Kidney glomerular epithelial cell (primary cell): ENCODE results near the gene C20orf204.

ENCODE experiments used
- DNase-seq: peaks from one replicate; lab custom pipeline; 2025; lab: John Stamatoyannopoulos, UW

Gene C20orf204

GRCh38 chr20:64056639-64056888 lies 20.6 kb downstream of the C20orf204 start:
- DNase-seq: no peak

GRCh38 chr20:64056889-64057627 lies 21.1 kb downstream of the C20orf204 start:
- DNase-seq: no peak

- peak; percentile 27 for DNase-seq
These were observed 21.9 kb downstream of the C20orf204 start for GRCh38 chr20:64057628-64058498.

GRCh38 chr20:64058536-64058935 lies 22.6 kb downstream of the C20orf204 start:
- peak; percentile 79 for DNase-seq

- no peak for DNase-seq
These were observed 26.3 kb downstream of the C20orf204 start for GRCh38 chr20:64062276-64062595.

- DNase-seq: peak; percentile 92
These were observed 26.8 kb downstream of the C20orf204 start, which contains the start of gene TCEA2 for GRCh38 chr20:64062596-64063388. TCEA2 (plus strand) TSS chr20:64063198; CDS start chr20:64063313, 115 bp downstream.

- no peak for DNase-seq
These were observed 27.6 kb downstream of the C20orf204 start for GRCh38 chr20:64063389-64064144.

GRCh38 chr20:64064145-64064698 lies 28.2 kb downstream of the C20orf204 start:
- DNase-seq: no peak

- no peak for DNase-seq
These were observed 29.3 kb downstream of the C20orf204 start for GRCh38 chr20:64065062-64065973.

GRCh38 chr20:64065974-64066343 lies 30.0 kb downstream of the C20orf204 start:
- peak; percentile 61 for DNase-seq

GRCh38 chr20:64067005-64067632 lies 31.1 kb downstream of the C20orf204 start:
- no peak for DNase-seq

- no peak for DNase-seq
These were observed 31.8 kb downstream of the C20orf204 start for GRCh38 chr20:64067733-64068307.

- DNase-seq: no peak
These were observed 32.6 kb downstream of the C20orf204 start for GRCh38 chr20:64068386-64069208.

GRCh38 chr20:64069209-64069613 lies 33.2 kb downstream of the C20orf204 start:
- DNase-seq: no peak

GRCh38 chr20:64069614-64070243 lies 33.7 kb downstream of the C20orf204 start:
- peak; percentile 24 for DNase-seq

GRCh38 chr20:64070244-64070993 lies 34.4 kb downstream of the C20orf204 start:
- DNase-seq: no peak
